K562 (cell line): ENCODE results near the gene ASAH2B.
"Not testable (repeated sequence)": the region's sequence is repeated elsewhere in the genome, so short reads cannot be mapped to it uniquely, and the experiment has no call there.

Source experiments
- ESRRA ChIP-seq: fragments of 450-650 bp; IDR thresholded peaks from 2 replicates; pipeline ENCODE4 v1.6.1; 2014; ENCODE audit warnings: low read depth, mild to moderate bottlenecking, moderate library complexity, borderline replicate concordance
- ETV1 ChIP-seq: fragments of 450-650 bp; conservative IDR thresholded peaks from 2 replicates; pipeline ENCODE4 v1.6.1; 2016; ENCODE audit warnings: missing genetic modification characterization, control low read depth, low read depth, missing compliant biosample characterization
- FOS ChIP-seq: IDR thresholded peaks from 3 replicates; pipeline ENCODE4 v1.6.1; 2011; ENCODE audit not compliant: insufficient read length; ENCODE audit errors: extremely low read depth
- KLF16 ChIP-seq: IDR thresholded peaks from 2 replicates; pipeline ENCODE4 v1.6.1; 2016; ENCODE audit warnings: antibody characterized with exemption
- POLR2A ChIP-seq: fragments of 450-650 bp; conservative IDR thresholded peaks from 2 replicates; pipeline ENCODE4 v1.6.1; 2016
- RBFOX2 ChIP-seq: fragments of 200-400 bp; formaldehyde crosslinking; IDR thresholded peaks from 2 replicates; pipeline ENCODE4 v1.6.1; 2017; ENCODE audit warnings: low read depth, mild to moderate bottlenecking, low read length, moderate library complexity
- SETDB1 ChIP-seq: IDR thresholded peaks from one replicate; pipeline ENCODE4 v1.6.1; 2012; ENCODE audit warnings: low read length, control low read depth, inconsistent platforms
- SIX5 ChIP-seq, 2 experiments: IDR thresholded peaks; 2 replicates each; pipeline ENCODE4 v1.6.1; 2011; ENCODE audit warnings: low read length in 2 of 2, borderline replicate concordance in 1 of 2, low read depth in 1 of 2, mild to moderate bottlenecking in 1 of 2, moderate library complexity in 1 of 2; ENCODE audit not compliant: insufficient read depth in 1 of 2
- STAG1 ChIP-seq: sonication (generic); formaldehyde crosslinking; IDR thresholded peaks from 2 replicates; pipeline ENCODE4 v1.5.0; 2020; ENCODE audit warnings: missing genetic modification reagents, borderline replicate concordance
- ZNF224 ChIP-seq: sonication (generic); formaldehyde crosslinking; IDR thresholded peaks from 2 replicates; pipeline ENCODE4 v1.8.0; 2022; ENCODE audit warnings: mild to moderate bottlenecking, missing genetic modification reagents
- ZNF76 ChIP-seq: fragments of 250-450 bp; sonication (Bioruptor Pico); IDR thresholded peaks from 2 replicates; pipeline ENCODE4 v1.4.0; 2020; ENCODE audit warnings: mild to moderate bottlenecking, moderate library complexity, borderline replicate concordance
- TF ChIP-seq, protein P1 (sequence below): sonication (generic); formaldehyde crosslinking; IDR thresholded peaks from 2 replicates; pipeline ENCODE4 v1.8.0; 2022; ENCODE audit warnings: mild to moderate bottlenecking, missing genetic modification reagents
- TF ChIP-seq, protein P2 (sequence below): sonication (generic); formaldehyde crosslinking; IDR thresholded peaks from 2 replicates; pipeline ENCODE4 v1.8.0; 2023; ENCODE audit warnings: mild to moderate bottlenecking, missing genetic modification reagents

DNA sequence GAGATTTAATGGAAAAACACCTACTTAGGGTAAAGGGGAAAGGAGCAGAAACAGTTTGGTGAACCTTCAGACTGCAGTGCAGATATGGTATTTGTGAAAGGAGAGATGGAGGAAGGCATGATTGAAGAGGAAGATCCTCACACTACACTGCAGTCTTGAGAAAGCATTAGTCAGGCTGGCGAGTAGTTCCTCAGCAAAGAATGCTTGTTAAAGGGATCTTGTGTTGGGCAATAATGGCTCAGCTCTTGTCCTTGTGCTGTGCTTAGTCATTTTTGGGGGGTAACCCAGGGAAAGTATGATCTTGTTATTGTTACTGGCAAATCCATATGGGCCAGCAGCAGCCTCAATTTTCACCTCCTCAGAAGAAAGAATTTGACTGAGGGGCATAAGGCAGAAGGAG, 40.3 kb downstream of the ASAH2B start:
- not testable (repeated sequence) for TF ChIP-seq ZNF224 (CRISPR knock-in tag); SIX5 (IDR thresholded peaks at IDR 0.05; ENCODE audit: borderline replicate concordance in 1 of 2, insufficient read depth in 1 of 2, low read depth in 1 of 2, low read length in 2 of 2); POLR2A; STAG1; RBFOX2; FOS; ZNF76 (CRISPR knock-in tag); SETDB1; KLF16; ESRRA; ETV1 (tag)
- TF ChIP-seq, protein P1, sequence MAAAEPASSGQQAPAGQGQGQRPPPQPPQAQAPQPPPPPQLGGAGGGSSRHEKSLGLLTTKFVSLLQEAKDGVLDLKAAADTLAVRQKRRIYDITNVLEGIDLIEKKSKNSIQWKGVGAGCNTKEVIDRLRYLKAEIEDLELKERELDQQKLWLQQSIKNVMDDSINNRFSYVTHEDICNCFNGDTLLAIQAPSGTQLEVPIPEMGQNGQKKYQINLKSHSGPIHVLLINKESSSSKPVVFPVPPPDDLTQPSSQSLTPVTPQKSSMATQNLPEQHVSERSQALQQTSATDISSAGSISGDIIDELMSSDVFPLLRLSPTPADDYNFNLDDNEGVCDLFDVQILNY, result not testable (repeated sequence)
- TF ChIP-seq, protein P2, sequence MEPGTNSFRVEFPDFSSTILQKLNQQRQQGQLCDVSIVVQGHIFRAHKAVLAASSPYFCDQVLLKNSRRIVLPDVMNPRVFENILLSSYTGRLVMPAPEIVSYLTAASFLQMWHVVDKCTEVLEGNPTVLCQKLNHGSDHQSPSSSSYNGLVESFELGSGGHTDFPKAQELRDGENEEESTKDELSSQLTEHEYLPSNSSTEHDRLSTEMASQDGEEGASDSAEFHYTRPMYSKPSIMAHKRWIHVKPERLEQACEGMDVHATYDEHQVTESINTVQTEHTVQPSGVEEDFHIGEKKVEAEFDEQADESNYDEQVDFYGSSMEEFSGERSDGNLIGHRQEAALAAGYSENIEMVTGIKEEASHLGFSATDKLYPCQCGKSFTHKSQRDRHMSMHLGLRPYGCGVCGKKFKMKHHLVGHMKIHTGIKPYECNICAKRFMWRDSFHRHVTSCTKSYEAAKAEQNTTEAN (CRISPR knock-in tag), result not testable (repeated sequence)
